COLO668 (cell line): ENCODE measurements around the gene ITIH5.
A peak's percentile ranks its signal among the peaks of the same experiment; 100 is the strongest.

Experiments
- DNase-seq: peaks from one replicate; lab custom pipeline; 2025; ENCODE audit not compliant: unreplicated experiment; lab: John Stamatoyannopoulos, UW

ITIH5 gene

DNA sequence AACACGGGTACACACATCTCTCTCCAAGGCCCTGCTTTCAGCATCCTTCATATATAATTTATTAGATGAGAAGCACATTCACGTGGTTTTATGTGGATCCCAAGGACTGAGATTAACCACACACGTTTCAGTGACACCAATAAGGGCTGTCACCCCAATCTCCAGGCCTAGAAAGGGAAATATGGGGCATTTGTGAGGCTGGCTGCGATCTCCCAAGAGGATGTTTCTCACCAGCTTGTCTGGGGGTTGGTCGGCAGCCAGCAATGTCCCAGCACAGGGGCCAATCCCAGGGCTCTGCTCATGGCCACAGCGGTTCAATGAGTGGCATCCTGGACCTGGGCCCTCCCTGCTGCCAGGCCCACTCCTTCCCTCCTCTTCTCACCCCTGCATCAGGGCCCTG lies 115.5 kb downstream of the ITIH5 start:
- DNase-seq: no peak

DNA sequence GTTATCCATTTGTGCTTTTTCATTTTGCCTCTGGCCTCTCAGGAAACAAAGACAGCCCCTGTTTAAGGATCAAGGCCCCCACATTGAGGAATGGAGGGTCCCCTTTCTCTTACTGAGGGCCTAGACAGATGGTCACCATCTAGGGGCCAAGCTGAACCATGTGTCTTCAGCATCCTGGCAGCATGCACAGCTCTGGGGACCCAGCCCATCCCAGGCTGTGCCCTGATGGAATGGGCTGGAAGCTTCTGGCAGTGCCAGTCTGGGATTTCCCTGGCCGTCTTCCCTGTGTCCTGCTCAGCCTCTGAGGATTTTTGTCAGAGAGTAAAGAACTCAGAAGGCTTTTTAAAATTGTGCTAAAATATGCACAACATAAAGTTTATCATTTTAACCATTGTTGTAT lies 116.8 kb downstream of the ITIH5 start:
- DNase-seq: no peak

DNA sequence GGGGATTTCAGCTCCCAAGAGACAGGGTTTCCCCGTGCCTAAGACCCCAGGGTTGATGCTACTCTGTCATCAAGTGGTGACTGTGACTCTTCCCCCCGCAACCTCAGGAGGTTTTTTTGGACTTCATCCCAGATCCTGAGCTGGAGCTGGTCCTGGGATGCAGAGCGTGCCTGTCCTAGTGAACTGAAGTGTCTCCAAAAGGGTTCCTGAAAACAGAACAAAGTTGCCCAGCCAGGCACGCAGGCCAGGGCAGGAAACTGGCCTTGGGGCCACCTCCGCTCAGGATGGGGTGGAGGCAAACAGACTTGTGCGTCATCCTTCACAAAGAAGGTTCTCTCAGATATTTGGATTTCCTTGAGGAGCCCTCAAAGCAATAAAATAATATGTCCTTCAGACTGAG lies 118.9 kb downstream of the ITIH5 start:
- DNase-seq: no peak

DNA sequence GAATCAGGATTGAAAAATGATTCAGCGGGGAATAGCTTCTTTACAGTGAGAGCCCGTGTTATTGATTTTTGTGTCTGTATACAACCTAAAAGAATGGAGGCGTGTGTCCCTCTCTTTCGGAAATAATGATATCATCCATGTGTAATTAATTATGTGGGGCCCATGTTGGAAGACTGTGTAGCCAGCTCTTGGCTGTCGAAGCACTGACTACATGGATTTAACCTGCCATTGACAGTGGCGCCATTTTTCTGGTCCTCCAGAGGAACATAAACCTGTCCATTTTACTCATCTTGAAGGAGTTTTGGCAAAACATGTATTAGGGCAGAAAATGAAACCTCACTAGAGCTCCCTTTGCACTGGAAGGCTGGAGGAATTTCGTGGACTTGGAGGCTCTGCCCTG lies 119.6 kb downstream of the ITIH5 start:
- DNase-seq: no peak

DNA sequence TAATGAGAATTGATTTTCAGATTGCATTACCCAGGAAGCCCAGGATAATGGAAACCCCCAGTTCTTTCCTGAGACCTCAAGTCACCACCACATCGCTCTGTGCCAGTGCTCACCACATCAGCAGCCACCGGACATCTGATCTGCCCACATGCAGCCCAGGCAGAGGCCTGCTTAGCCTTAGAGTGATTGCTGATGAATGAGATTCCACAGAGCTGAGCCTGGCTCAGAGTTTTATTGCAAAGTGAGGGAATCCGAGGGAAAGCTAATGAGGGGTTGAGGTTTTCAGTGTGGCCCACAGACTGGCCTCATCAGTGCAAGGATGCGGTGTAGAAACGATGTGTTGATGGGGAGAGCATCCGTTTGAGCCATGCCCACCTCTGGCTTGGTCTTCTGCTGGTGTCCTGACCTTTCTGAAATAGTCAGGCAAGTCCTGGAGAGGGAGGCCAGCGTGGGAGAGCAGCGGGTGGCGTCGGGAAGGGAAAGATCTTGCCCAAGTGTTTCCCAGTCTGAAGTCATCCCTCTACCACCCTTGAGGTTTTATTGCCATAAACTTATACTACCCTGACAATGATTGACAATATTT lies 120.3 kb downstream of the ITIH5 start:
- no peak for DNase-seq

DNA sequence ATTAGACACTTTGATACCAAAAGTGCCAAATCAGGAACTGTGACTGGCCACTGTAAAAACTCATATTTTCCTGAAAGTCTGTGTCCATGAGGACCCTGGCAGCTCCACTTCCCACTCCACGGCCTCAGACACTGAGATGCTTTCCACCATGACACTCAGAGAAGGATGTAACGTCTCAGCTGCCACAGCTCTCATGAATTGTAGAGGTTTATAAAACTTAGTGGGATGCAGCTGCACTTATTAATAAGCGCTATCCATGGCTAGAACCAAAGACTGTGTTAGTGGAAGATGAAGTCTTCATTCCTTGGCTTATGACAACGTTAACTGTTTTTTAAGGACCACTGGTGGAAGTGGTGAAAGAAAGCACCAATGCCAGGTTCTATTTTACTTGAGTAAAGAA lies 121.0 kb downstream of the ITIH5 start:
- no peak for DNase-seq

DNA sequence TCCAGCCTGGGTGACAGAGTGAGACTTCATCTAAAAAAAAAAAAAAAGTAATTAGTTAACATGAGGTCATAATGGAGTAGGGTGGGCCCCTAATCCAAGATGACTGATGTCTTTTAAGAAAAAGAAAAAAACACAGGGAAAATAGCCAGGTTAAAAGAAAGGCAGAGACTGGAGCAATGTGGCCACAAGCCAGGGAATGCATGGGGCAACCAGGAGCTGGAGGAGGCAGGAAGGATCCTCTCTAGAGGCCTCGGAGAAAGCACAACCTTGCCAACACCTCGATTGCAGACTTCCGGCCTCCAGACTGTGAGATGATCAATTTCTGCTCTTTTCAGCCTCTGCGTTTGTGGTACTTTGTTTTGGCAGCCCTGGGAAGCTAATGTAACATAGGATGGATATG lies 121.5 kb downstream of the ITIH5 start:
- DNase-seq: no peak

DNA sequence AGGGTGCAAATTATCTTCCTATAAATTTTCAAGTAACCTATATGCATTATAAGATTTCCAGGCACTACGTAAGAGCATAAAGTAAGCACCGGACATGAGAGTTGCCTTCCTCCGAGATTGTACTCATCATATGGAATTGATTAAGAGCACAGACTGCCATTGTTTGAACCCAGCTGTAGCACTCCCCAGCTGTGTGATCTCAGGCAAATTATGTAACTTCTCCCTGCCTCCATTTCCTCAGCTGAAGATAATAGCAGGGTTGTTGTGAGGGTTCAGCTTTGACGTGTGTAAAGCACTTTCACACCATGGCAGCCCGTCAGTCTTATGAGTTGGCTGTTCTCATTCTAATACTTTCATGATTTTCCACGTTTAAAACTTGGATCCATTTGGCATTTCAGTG lies 122.6 kb downstream of the ITIH5 start:
- no peak for DNase-seq

DNA sequence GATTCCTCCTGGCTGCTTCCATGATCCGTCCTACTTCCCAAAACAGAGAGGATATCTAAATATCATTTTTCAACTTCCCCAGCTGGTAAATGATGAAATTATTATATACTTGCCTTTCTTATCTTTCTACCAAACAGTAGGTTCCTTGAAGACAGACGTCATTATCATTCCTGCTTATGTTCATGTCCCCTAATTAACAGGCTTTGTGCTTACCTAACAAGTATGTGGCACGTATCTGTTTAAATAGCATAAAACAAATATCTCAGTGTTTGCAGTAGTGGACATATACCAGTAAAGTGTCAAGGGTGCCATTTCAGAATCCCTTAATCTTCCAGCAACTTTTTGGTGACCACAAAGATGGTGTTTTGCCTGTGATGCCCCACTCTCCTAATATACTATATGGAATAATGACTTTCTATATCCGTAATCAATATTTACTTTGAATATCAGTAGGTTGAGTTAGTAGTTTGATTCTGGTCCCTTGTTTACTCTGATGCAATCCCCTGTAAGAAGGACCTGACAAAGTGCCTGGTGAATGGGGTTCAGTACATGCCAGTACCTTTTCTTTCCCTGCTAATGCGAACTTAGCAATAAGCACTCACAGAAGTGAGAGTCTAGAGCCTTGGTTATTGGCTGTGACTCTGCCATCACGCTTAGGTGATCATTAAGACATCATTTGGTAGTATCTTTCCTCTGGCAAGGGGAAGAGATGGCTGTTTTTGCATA lies 124.4 kb downstream of the ITIH5 start:
- no peak for DNase-seq

DNA sequence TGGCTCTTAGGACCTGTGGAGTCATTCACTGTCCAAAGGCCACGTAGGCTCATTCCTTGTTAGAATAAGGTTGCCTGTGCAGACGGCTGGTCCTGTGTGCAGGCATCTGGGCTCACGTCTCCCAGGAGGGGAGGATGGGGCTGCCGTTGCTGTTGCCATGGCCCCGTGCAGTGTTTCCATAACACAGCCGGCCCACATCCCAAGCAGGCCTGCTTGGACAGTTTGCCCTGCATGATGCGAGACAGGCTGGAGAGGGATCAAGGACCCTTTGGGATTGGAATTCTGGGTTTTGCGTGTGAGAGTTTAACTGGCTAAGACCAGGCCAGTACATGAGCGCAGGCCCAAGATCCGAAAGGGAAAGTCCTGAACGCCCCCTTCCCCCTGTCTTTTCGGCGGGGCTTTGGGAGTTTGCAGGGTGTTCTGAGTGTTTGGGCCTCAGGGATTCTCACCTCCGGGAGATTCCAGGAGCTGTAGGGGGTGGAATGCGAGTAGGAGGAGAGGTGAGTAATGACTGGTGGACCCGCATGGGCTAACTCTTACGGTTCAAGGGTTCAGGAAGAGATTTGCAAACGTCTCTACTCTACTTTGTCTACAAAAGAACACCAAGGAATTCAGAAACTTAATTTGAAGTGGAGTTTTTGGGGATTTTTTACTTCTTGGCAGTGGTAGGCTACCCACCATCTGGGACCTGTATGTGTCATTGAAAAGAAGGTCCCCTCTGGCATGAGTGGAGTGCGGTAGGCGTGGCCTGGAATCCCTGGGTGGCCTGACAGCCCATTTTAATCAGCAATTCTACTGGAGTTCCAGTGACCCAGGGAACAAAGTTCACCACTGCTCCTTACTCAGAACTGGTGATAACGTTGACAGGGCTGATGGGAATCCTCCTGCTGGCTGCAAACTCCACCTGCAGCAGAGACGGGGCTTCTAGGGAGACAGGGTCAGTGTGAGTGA lies 125.4 kb downstream of the ITIH5 start:
- DNase-seq: no peak

DNA sequence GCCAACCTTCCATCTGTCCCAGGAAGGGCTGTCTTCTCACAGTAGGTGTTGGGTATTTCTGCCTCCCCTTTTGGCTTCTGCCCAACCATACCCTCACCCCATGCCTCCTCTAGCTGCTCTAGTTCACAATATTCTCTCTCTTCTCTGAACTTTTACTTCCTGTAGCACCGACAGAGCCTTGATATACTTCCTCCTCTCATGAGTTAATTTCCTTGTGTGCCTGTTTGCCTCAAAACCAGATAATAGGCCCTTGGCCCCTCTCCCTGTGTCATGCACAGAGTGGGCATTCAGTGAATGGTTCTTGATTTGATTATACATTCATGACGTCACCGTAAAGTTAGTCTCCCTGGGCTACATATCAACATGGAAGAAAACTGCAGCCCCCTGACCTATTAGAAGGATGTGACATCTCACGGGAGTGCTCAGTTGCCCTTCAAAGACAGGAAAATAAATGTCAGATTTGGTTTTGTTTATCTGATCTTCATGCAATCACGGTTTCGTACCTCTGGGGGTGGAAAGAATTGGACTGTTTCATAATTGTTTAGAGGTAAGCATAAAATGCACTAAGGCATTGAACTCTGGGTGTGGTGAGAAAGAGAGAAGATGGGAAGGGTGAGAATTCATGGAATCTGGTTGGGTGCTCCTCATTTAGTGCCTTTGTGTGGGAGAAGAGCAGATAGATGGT lies 127.7 kb downstream of the ITIH5 start:
- no peak for DNase-seq

DNA sequence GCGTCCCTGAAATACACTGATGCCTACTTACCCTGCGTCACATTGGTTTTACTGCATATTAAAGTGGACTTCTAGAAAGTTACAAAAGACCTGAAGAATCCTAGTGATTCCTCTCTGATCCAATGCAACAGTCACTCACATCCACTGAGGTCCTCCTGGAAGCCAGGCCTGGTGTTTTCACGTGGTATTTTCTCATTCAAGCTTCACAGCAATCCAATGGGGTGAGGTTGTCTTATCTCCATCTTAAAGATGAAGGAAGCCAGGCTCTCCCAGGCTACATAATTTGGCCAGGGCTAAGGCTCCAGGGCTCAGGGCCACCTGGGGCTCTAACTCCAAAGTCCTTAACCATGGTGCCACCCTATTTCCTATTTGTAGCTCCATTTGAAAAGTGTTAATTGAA lies 129.6 kb downstream of the ITIH5 start:
- DNase-seq: no peak

DNA sequence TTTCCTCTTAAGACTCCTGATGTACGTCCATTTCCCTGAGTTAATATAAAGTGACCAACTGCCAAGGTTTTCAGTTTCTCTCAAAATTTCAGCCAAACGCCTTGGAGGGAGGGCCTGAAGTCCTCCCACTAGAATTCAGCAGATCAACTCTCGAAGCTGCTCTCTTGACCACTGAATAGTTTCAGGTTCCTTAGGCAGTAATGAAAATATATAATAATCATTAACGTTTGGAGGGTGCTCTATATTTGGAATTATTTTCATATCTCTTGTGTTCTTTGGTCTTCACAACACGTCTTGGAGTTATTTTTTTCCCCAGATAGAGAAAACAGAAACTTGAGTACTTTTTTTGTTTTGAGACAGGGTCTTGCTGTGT lies 132.3 kb downstream of the ITIH5 start:
- no peak for DNase-seq

DNA sequence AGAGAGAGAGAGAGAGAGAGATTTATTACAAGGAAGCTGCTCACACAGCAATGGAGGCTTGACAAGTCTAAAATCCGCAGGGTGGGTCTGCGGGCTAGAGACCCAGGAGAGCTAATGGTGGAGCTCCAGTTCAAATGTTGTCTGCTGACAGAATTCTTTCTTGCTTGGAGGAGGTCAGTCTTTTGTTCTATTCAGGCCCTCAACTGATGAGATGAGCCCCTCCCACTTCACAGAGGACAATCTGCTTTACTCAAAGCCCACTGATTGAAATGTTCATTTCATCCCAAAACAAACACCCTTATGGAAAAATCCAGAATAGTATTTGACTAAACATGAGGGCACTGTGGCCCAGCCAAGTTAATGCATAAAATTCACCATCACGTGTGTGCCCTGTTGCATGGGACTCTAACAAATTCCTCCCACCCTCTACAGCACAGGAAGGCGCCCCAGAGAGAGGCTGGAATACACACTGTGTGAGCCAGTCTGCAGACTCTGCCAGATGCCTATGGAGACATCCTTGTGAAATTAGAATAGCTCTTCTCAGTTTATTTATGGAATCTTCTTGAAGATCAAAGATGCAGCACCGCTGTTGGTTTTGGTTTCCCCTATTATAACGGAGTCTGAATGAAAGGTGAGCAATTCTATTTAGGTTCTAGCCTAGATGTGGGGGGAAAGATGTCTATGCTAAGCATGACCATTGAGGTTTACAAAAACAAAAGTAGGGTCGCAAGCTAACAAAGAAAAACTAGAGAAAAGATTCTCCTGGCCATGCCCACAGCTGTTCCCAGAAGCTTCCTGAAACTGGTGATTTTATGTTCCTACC lies 132.9 kb downstream of the ITIH5 start:
- no peak for DNase-seq

DNA sequence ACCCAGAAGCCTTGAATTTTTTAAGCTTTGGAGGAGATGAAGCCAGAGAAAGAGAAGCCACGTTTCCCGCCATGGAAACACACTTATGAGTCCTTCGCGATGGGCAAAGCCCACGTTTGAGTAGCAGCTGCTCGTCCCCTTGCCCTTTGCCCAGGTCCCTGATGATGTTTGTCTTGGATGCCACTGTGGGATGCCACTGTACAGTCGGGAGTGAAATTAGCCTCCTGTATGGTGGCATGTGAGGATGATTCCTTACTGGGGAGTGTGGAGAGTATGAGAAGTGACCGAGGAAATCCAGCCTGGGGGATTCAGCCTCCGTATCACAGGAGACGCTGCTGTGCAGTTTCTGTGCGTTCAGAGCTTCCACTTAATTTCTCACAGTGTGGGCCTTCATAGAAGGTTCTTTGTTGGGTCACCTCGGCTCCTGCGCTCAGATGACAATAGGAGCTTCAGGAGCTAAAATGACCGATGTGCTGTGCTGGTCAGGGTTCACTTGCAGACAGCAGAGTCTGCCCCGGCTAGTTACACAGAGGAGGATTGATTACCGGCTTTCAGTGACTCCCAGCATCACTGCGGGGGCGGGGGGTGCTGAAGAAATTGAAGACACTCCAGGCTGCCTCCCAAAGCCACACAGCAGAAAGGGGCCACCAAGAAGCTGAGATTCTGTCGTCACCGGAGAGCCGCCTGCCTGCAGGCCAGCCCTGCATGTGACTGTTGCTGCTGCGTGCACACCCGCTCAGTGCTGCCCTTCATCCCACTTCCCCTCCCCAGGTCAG lies 133.9 kb downstream of the ITIH5 start:
- DNase-seq: no peak

DNA sequence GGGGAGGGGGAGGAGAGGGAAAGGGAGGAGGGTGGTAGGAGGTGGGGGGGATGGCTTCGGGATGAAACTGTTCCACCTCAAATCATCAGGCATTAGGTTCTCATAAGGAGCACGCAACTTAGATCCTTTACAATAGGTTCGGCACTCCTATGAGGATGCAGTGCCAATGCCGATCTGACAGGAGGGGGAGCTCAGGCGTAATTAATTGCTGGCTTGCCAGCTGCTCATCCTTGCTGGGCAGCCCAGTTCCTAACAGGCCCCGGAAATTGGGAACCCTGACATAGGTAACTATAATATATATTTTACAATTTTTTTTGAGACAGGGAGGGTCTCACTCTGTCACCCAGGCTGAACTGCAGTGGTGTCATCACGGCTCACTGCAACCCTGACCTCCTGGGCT lies 137.1 kb downstream of the ITIH5 start:
- DNase-seq: no peak

DNA sequence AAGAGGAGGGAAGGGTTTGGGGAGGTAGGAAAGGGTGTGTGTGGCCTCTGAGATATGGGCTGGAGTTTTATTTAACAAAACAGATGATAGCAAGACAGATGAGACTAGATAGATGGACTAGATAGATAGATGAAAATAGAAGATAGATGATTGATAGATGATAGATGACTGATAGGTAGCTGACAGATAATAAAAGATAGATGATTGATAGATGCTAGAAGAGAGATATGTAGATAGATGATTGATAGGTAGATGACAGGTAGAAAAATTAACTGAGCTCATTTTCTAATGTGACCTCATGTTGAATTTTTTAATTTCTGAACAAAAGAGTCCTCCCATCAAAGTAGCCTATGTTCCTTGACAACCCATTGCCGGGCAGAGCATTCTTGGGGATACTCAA lies 139.3 kb downstream of the ITIH5 start:
- no peak for DNase-seq

DNA sequence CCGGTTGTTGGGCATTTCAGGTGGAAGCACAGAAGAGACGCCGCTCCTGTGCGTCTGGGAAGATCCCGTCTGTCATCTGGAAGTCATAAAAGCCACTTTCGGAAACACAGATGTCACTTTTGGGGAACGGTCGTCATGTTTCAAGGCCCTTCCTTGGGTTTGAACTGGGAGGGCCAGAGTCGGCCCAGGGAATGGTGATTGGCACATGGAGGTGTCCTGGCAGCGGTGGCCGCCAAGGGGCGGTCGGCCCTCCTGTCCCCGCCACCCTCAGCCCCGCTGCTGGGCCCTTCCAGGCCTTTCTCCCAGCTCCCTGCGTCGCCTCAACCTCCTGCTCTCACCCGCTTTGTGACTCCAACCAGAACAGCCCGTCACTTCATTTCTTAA lies 140.8 kb downstream of the ITIH5 start:
- no peak for DNase-seq

DNA sequence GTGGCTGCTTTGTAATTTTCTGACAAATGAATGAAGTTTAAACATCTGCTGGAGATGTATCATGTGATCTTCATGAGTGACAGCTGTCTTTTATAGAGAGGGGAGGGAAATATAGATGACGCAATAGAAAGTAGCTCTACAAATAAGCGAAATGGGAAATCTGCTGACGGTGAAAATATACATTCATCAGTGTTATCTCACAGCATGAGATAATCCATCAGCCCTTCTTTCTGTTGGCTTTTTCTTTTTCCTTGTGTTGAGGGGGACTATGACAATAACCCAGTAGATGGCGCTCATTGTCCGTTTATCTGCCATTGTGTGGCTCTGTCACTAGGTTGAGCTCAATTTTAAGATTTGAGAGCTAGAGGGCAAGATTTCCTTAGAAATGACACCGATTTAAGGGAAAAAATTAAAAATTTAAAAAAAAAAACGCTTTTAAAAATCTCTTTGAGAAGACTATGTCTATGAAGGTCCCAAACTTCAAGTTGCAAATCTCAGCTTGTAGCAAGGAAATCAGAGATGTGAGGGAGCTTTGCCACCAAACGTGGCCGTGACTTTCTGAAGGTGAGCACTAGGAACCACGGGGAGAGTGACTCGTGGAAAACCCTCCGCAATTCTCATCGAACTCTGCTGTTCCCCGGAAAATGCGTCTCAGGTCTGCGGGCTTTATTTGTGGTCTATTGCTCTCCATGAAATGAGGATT lies 141.3 kb downstream of the ITIH5 start:
- DNase-seq: peak; percentile 29
